ENCODE measurements around the gene TDRD7.
"Not testable (repeated sequence)": the region's sequence is repeated elsewhere in the genome, so short reads cannot be mapped to it uniquely, and the experiment has no call there.

The TDRD7 gene

GRCh38 chr9:97440160-97440559 lies 28.3 kb downstream of the TDRD7 start:
- H3K36me3 ChIP-seq (ENCODE audit: control insufficient read depth in 1 of 2, insufficient read depth in 2 of 2, low read length in 2 of 2) = peaks cover 5 to 19% of the 10 kb centered on the region in 2 donors
- no peaks in the 10 kb centered on the region for H3K9me3 ChIP-seq (ENCODE audit: control insufficient read depth in 1 of 2, low read length in 2 of 2)
- H3K27ac ChIP-seq (ENCODE audit: low read depth, low read length) = no peak overlapping the region
- no peaks in the 10 kb centered on the region for H3K27me3 ChIP-seq (ENCODE audit: control insufficient read depth in 1 of 2, insufficient read depth in 2 of 2, low read length in 2 of 2)
- H3K9ac ChIP-seq (ENCODE audit: low read depth in 1 of 2, low read length in 2 of 2) = no peak overlapping the region
- H3K4me1 ChIP-seq (ENCODE audit: control insufficient read depth in 1 of 2, insufficient read depth in 2 of 2, low read length in 2 of 2) = peaks cover 9 to 41% of the 10 kb centered on the region in 2 donors
- H3K4me3 ChIP-seq (ENCODE audit: low read depth in 1 of 2, low read length in 2 of 2) = no peak overlapping the region

GRCh38 chr9:97441729-97442128 lies 29.8 kb downstream of the TDRD7 start:
- H3K27ac ChIP-seq (ENCODE audit: low read depth, low read length) = no peak overlapping the region
- H3K9me3 ChIP-seq (ENCODE audit: control insufficient read depth in 1 of 2, low read length in 2 of 2) = no peaks in the 10 kb centered on the region
- H3K4me1 ChIP-seq (ENCODE audit: control insufficient read depth in 1 of 2, insufficient read depth in 2 of 2, low read length in 2 of 2) = peaks cover 9 to 33% of the 10 kb centered on the region in 2 donors
- no peaks in the 10 kb centered on the region for H3K27me3 ChIP-seq (ENCODE audit: control insufficient read depth in 1 of 2, insufficient read depth in 2 of 2, low read length in 2 of 2)
- peaks cover 6 to 19% of the 10 kb centered on the region in 2 donors for H3K36me3 ChIP-seq (ENCODE audit: control insufficient read depth in 1 of 2, insufficient read depth in 2 of 2, low read length in 2 of 2)
- H3K9ac ChIP-seq (ENCODE audit: low read depth in 1 of 2, low read length in 2 of 2) = no peak overlapping the region
- no peak overlapping the region for H3K4me3 ChIP-seq (ENCODE audit: low read depth in 1 of 2, low read length in 2 of 2)

DNA sequence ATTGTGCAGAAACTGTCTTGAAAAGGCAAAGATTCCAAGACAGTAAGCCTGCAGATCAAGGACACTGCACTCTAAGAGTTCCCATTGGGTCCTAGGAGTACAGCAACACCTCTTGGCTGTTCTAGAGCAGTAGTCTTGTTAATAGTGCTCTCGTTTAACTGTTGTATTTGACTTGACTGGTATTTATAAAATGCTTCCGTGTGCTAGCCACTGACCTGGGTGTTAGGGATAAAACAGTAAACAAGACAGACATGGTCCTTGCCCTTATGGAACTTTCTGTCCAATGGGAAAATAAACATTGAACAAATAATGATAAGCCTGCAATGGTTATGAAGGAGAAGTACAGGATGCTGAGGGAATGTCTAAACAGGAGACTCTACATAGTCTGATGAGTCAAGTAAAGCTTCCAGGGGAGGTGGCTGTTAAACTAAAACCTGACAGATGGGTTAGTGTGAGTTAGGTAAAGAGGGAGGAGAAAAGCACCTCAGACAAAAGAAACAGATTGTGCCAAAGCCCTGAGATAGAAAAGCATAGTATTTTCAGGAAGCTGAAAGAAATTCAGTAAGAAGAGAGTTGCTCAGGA lies 33.3 kb downstream of the TDRD7 start:
- Histone ChIP-seq H3K9me3 (ENCODE audit: control insufficient read depth in 1 of 2, low read length in 2 of 2) (no peaks in the 10 kb centered on the region), H3K27me3 (ENCODE audit: control insufficient read depth in 1 of 2, insufficient read depth in 2 of 2, low read length in 2 of 2) (no peaks in the 10 kb centered on the region), H3K36me3 (ENCODE audit: control insufficient read depth in 1 of 2, insufficient read depth in 2 of 2, low read length in 2 of 2) (peaks cover 5 to 35% of the 10 kb centered on the region in 2 donors), H3K27ac (ENCODE audit: low read depth, low read length) (no peak overlapping the region), H3K4me3 (ENCODE audit: low read depth in 1 of 2, low read length in 2 of 2) (no peak overlapping the region), H3K4me1 (ENCODE audit: control insufficient read depth in 1 of 2, insufficient read depth in 2 of 2, low read length in 2 of 2) (peaks cover 0 to 23% of the 10 kb centered on the region in 2 donors), H3K9ac (ENCODE audit: low read depth in 1 of 2, low read length in 2 of 2) (no peak overlapping the region)

- Histone ChIP-seq H3K36me3 (ENCODE audit: control insufficient read depth in 1 of 2, insufficient read depth in 2 of 2, low read length in 2 of 2) (peaks cover 5 to 41% of the 10 kb centered on the region in 2 donors), H3K4me1 (ENCODE audit: control insufficient read depth in 1 of 2, insufficient read depth in 2 of 2, low read length in 2 of 2) (peaks cover 0 to 11% of the 10 kb centered on the region in 2 donors), H3K27me3 (ENCODE audit: control insufficient read depth in 1 of 2, insufficient read depth in 2 of 2, low read length in 2 of 2) (no peaks in the 10 kb centered on the region), H3K4me3 (ENCODE audit: low read depth in 1 of 2, low read length in 2 of 2) (no peak overlapping the region), H3K27ac (ENCODE audit: low read depth, low read length) (no peak overlapping the region), H3K9me3 (ENCODE audit: control insufficient read depth in 1 of 2, low read length in 2 of 2) (no peaks in the 10 kb centered on the region), H3K9ac (ENCODE audit: low read depth in 1 of 2, low read length in 2 of 2) (no peak overlapping the region)
Measured at GRCh38 chr9:97447001-97447400, 35.1 kb downstream of the TDRD7 start.

DNA sequence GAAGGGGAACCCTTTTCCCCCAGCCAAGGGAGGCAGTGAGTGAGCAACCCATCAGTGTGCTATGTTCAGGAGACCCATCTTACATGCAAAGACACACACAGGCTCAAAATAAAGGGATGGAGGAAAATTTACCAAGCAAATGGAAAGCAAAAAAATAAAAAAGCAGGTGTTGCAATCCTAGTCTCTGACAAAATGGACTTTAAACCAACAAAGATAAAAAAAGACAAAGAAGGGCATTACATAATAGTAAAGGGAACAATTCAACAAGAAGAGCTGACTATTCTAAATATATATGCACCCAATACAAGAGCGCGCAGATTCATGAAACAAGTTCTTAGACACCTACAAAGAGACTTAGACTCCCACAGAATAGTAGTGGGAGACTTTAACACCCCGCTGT lies 41.7 kb downstream of the TDRD7 start:
- H3K36me3 ChIP-seq (ENCODE audit: control insufficient read depth in 1 of 2, insufficient read depth in 2 of 2, low read length in 2 of 2) = peaks cover 2 to 22% of the 10 kb centered on the region in 2 donors
- H3K9ac ChIP-seq (ENCODE audit: low read depth in 1 of 2, low read length in 2 of 2); H3K27ac ChIP-seq (ENCODE audit: low read depth, low read length); H3K4me3 ChIP-seq (ENCODE audit: low read depth in 1 of 2, low read length in 2 of 2); H3K27me3 ChIP-seq (ENCODE audit: control insufficient read depth in 1 of 2, insufficient read depth in 2 of 2, low read length in 2 of 2); H3K4me1 ChIP-seq (ENCODE audit: control insufficient read depth in 1 of 2, insufficient read depth in 2 of 2, low read length in 2 of 2); H3K9me3 ChIP-seq (ENCODE audit: control insufficient read depth in 1 of 2, low read length in 2 of 2): not testable (repeated sequence)

DNA sequence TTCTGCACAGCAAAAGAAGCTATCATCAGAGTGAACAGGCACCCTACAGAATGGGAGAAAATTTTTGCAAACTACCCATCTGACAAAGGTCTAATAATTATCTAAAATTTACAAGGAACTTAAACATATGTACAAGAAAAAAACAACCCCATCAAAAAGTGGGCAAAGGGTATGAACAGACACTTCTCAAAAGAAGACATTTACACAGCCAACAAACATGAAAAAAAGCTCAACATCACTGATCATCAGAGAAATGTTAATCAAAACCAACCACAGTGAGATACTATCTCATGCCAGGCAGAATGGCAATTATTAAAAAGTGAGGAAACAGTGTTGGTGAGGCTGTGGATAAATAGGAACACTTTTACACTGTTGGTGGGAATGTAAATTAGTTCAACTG lies 44.9 kb downstream of the TDRD7 start:
- not testable (repeated sequence) for H3K4me3 ChIP-seq (ENCODE audit: low read depth in 1 of 2, low read length in 2 of 2); H3K27ac ChIP-seq (ENCODE audit: low read depth, low read length); H3K4me1 ChIP-seq (ENCODE audit: control insufficient read depth in 1 of 2, insufficient read depth in 2 of 2, low read length in 2 of 2); H3K9me3 ChIP-seq (ENCODE audit: control insufficient read depth in 1 of 2, low read length in 2 of 2); H3K9ac ChIP-seq (ENCODE audit: low read depth in 1 of 2, low read length in 2 of 2); H3K27me3 ChIP-seq (ENCODE audit: control insufficient read depth in 1 of 2, insufficient read depth in 2 of 2, low read length in 2 of 2)
- peaks cover 4 to 12% of the 10 kb centered on the region in 2 donors for H3K36me3 ChIP-seq (ENCODE audit: control insufficient read depth in 1 of 2, insufficient read depth in 2 of 2, low read length in 2 of 2)

GRCh38 chr9:97459326-97459725 lies 47.4 kb downstream of the TDRD7 start:
- no peak overlapping the region for H3K27ac ChIP-seq (ENCODE audit: low read depth, low read length)
- H3K4me3 ChIP-seq (ENCODE audit: low read depth in 1 of 2, low read length in 2 of 2) = no peak overlapping the region
- H3K4me1 ChIP-seq (ENCODE audit: control insufficient read depth in 1 of 2, insufficient read depth in 2 of 2, low read length in 2 of 2) = no peaks in the 10 kb centered on the region
- no peaks in the 10 kb centered on the region for H3K27me3 ChIP-seq (ENCODE audit: control insufficient read depth in 1 of 2, insufficient read depth in 2 of 2, low read length in 2 of 2)
- H3K9ac ChIP-seq (ENCODE audit: low read depth in 1 of 2, low read length in 2 of 2) = no peak overlapping the region
- no peaks in the 10 kb centered on the region for H3K9me3 ChIP-seq (ENCODE audit: control insufficient read depth in 1 of 2, low read length in 2 of 2)
- peaks cover 4 to 16% of the 10 kb centered on the region in 2 donors for H3K36me3 ChIP-seq (ENCODE audit: control insufficient read depth in 1 of 2, insufficient read depth in 2 of 2, low read length in 2 of 2)

DNA sequence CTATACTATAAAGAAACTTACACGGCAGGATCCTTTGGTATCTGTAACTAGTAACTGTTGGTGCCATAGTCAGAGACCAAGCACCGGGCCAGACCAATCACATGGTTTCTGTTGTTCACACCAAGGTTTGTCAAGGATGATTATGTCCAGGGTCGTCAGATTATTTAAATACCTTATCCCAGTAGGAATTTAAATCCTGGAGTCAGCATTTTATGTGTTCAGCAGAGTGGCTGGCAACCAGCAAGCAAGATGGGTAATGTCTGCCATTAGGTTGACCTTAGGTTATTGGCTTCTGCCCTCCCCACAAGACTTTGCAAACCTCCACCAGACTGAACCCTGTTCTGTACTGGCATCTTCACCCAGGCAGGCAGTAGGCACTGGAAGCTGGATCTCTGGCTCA lies 50.3 kb downstream of the TDRD7 start:
- Histone ChIP-seq H3K36me3 (ENCODE audit: control insufficient read depth in 1 of 2, insufficient read depth in 2 of 2, low read length in 2 of 2) (peaks cover 4 to 37% of the 10 kb centered on the region in 2 donors), H3K4me1 (ENCODE audit: control insufficient read depth in 1 of 2, insufficient read depth in 2 of 2, low read length in 2 of 2) (no peaks in the 10 kb centered on the region), H3K9ac (ENCODE audit: low read depth in 1 of 2, low read length in 2 of 2) (no peak overlapping the region), H3K9me3 (ENCODE audit: control insufficient read depth in 1 of 2, low read length in 2 of 2) (no peaks in the 10 kb centered on the region), H3K4me3 (ENCODE audit: low read depth in 1 of 2, low read length in 2 of 2) (no peak overlapping the region), H3K27ac (ENCODE audit: low read depth, low read length) (no peak overlapping the region), H3K27me3 (ENCODE audit: control insufficient read depth in 1 of 2, insufficient read depth in 2 of 2, low read length in 2 of 2) (no peaks in the 10 kb centered on the region)

DNA sequence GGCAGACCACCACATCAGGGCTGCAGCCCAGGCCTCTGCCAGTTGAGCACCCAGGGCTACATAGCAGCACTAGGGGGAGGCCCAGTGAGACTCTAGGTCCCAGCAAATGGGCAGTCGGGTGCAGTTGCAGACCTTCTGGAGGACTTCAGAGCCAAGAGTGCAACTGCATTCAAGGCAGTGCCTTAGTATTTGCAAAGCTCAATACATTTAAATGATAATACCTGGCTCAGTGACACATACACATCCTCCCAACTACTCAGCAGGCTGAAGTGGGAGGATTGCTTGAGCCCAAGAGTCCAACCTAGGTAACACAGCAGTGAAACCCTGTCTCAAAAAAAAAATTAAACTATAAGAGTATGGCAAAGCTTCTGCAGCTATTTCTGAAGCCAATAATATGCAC lies 51.0 kb downstream of the TDRD7 start:
- Histone ChIP-seq H3K4me3 (ENCODE audit: low read depth in 1 of 2, low read length in 2 of 2) (no peak overlapping the region), H3K27me3 (ENCODE audit: control insufficient read depth in 1 of 2, insufficient read depth in 2 of 2, low read length in 2 of 2) (no peaks in the 10 kb centered on the region), H3K9ac (ENCODE audit: low read depth in 1 of 2, low read length in 2 of 2) (no peak overlapping the region), H3K36me3 (ENCODE audit: control insufficient read depth in 1 of 2, insufficient read depth in 2 of 2, low read length in 2 of 2) (peaks cover 4 to 37% of the 10 kb centered on the region in 2 donors), H3K4me1 (ENCODE audit: control insufficient read depth in 1 of 2, insufficient read depth in 2 of 2, low read length in 2 of 2) (no peaks in the 10 kb centered on the region), H3K9me3 (ENCODE audit: control insufficient read depth in 1 of 2, low read length in 2 of 2) (no peaks in the 10 kb centered on the region), H3K27ac (ENCODE audit: low read depth, low read length) (no peak overlapping the region)

GRCh38 chr9:97468658-97469448 lies 57.0 kb downstream of the TDRD7 start:
- peaks cover 4 to 38% of the 10 kb centered on the region in 2 donors for H3K36me3 ChIP-seq (ENCODE audit: control insufficient read depth in 1 of 2, insufficient read depth in 2 of 2, low read length in 2 of 2)
- no peaks in the 10 kb centered on the region for H3K9me3 ChIP-seq (ENCODE audit: control insufficient read depth in 1 of 2, low read length in 2 of 2)
- no peak overlapping the region for H3K27ac ChIP-seq (ENCODE audit: low read depth, low read length)
- H3K4me1 ChIP-seq (ENCODE audit: control insufficient read depth in 1 of 2, insufficient read depth in 2 of 2, low read length in 2 of 2) = peaks cover 10 to 11% of the 10 kb centered on the region in 2 donors
- peak overlapping the region in 1 of 2 donors; percentile 9 for H3K9ac ChIP-seq (ENCODE audit: low read depth in 1 of 2, low read length in 2 of 2)
- no peak overlapping the region for H3K4me3 ChIP-seq (ENCODE audit: low read depth in 1 of 2, low read length in 2 of 2)
- no peaks in the 10 kb centered on the region for H3K27me3 ChIP-seq (ENCODE audit: control insufficient read depth in 1 of 2, insufficient read depth in 2 of 2, low read length in 2 of 2)
